Measurements from ENCODE around the gene MPHOSPH9. TPM values are rescaled to one million over a fixed set of nuclear protein-coding genes. Genes with fewer than 3 reads are reported as not detected.

The MPHOSPH9 gene
- total RNA-seq (ENCODE audit: low replicate concordance) = 27.4 and 68.9 TPM in 2 replicates

DNA sequence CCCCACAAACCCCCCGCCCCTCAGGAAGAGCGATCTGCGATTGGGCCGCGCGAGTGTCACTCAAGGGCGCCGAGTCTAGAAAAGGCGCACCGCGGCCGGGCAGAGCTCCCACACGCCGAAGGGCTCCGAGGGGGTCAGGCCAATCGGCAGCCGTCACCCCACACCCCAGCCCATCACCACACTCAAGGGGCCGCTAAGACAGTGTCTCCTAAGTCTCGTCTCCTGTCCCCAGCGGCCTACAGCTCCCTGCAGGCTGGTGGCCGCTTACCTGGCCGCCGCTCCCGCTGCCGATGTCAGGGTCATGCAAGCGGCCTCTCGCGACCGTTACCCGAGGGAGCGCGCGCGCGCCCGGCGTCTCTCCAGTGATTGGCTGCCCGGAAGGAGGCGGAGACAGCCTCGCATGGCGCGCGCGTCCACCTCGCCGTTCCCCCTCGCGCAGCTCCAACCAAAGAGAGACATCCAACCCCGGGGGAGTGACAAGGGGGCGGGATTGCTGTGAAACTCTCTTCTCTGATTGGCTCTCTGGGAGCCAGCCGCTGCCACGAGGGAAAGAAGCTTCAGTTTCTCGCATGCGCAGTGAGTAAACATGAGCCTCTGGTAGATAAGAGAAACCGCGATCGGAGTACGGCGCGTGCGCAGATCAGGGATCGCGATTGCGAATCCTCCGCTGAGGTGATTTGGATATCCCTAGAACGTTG is at the start of gene MPHOSPH9, which contains the start of gene MTRFR:
MPHOSPH9 (minus strand) TSS at position 335 of the 698 bp plus-strand sequence. CDS start 2,777 bp downstream, outside the sequence.
MTRFR (plus strand) TSS at position 630 of the 698 bp plus-strand sequence. CDS start 20,239 bp downstream, outside the sequence.
- DNase-seq (ENCODE audit: low read depth) = peak; percentile 100
- TF ChIP-seq, protein P1, sequence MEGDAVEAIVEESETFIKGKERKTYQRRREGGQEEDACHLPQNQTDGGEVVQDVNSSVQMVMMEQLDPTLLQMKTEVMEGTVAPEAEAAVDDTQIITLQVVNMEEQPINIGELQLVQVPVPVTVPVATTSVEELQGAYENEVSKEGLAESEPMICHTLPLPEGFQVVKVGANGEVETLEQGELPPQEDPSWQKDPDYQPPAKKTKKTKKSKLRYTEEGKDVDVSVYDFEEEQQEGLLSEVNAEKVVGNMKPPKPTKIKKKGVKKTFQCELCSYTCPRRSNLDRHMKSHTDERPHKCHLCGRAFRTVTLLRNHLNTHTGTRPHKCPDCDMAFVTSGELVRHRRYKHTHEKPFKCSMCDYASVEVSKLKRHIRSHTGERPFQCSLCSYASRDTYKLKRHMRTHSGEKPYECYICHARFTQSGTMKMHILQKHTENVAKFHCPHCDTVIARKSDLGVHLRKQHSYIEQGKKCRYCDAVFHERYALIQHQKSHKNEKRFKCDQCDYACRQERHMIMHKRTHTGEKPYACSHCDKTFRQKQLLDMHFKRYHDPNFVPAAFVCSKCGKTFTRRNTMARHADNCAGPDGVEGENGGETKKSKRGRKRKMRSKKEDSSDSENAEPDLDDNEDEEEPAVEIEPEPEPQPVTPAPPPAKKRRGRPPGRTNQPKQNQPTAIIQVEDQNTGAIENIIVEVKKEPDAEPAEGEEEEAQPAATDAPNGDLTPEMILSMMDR (IDR thresholded peaks at IDR 0.05; ENCODE audit: insufficient read depth, low read length) = no peak
- peak within 1 kb of the TSS; percentile 100 for H3K4me3 ChIP-seq (ENCODE audit: low read depth, low read length)

DNA sequence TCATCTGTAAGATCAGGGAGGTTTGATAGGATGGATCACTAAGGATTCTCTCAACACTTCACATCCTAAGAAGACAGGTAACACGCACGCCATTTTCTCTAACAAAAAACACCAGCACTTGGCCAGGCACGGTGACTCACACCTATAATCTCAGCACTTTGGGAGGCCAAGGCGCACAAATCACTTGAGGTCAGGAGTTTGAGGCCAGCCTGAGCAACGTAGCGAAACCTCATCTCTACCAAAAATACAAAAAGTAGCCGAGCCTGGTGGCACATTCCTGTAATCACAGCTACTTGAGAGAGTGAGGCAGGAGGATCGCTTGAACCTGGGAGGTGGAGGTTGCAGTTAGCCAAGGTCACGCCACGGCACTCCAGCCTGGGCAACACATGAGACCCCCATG is 49.2 kb upstream of the MPHOSPH9 start:
- no peak overlapping the region for H3K4me3 ChIP-seq (ENCODE audit: low read depth, low read length)
- DNase-seq (ENCODE audit: low read depth) = no peak
- TF ChIP-seq, protein P1 (IDR thresholded peaks at IDR 0.05; ENCODE audit: insufficient read depth, low read length) = no peak

DNA sequence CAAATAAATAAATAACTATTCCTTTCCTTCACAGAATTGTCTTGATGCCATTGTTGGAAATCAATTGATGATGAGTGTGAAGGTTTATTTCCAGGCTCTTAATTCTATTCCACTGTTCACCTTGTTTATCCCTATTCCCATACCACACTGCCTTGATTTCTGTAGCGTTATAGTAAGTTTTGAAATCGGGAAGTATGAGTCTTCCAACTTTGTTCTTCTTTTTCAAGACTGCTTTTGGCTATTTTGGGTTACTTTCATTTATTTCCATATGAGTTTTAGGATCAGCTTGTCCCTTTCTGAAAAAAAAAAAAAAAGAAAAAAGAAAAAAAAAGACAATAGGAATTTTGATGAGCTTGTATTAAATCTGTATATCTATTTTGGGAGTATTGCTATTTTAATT is 48.0 kb upstream of the MPHOSPH9 start:
- TF ChIP-seq, protein P1 (IDR thresholded peaks at IDR 0.05; ENCODE audit: insufficient read depth, low read length) = no peak
- DNase-seq (ENCODE audit: low read depth) = no peak
- H3K4me3 ChIP-seq (ENCODE audit: low read depth, low read length) = no peak overlapping the region

GRCh38 chr12:123278101-123278627 is 45.2 kb upstream of the MPHOSPH9 start:
- no peak overlapping the region for H3K4me3 ChIP-seq (ENCODE audit: low read depth, low read length)
- TF ChIP-seq, protein P1 (IDR thresholded peaks at IDR 0.05; ENCODE audit: insufficient read depth, low read length) = no peak
- DNase-seq (ENCODE audit: low read depth) = no peak

- TF ChIP-seq, protein P1 (IDR thresholded peaks at IDR 0.05; ENCODE audit: insufficient read depth, low read length) = no peak
Measured at GRCh38 chr12:123273166-123273565, 40.2 kb upstream of the MPHOSPH9 start.

DNA sequence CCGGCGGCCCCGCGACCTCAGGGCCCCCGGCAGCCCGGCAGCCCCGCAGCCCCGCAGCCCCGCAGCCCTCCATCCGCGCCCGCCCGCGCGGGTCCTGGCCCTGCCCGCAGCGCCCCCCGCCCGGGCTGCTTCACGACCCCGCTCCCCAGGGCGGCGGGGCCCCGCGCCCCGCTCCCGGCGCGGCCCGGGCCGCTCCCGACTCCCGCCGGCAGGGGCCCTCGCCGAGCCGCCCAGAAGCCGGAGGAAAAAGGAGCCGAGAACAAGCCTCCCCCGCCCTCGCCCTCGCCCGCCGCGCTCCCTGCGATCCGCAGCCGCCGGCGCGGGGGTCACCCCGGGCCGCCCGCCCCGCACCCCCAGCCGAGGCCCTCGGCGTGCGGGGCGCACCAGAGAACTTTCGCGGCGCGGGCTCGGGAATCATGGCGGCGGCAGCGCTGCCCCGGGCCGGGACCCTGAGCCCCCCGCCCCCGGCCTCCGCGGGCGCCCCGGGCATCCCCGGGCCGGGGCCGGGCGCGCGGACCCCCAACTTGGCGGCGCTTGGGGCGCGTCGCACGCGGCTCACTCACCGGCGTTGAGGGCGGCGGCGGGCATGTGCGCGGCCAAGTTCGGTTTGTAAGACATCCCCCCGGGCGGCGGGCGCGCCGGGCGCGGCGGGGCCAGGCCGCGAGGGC is 38.2 kb upstream of the MPHOSPH9 start:
- TF ChIP-seq, protein P1 (IDR thresholded peaks at IDR 0.05; ENCODE audit: insufficient read depth, low read length) = peak; percentile 58
- peak; percentile 44 for DNase-seq (ENCODE audit: low read depth)
- H3K4me3 ChIP-seq (ENCODE audit: low read depth, low read length) = peak overlapping the region; percentile 85

More at GRCh38 chr12:123273166-123273565, 40.2 kb upstream of the MPHOSPH9 start:
- H3K4me3 ChIP-seq (ENCODE audit: low read depth, low read length) = no peak overlapping the region
- DNase-seq (ENCODE audit: low read depth) = no peak

All from fibroblast of the aortic adventitia (primary cell).